ENCODE measurements around the gene MAGT1.
A peak's percentile ranks its signal among the peaks of the same experiment; 100 is the strongest.
"Not testable (repeated sequence)": the region's sequence is repeated elsewhere in the genome, so short reads cannot be mapped to it uniquely, and the experiment has no call there.

Gene MAGT1

DNA sequence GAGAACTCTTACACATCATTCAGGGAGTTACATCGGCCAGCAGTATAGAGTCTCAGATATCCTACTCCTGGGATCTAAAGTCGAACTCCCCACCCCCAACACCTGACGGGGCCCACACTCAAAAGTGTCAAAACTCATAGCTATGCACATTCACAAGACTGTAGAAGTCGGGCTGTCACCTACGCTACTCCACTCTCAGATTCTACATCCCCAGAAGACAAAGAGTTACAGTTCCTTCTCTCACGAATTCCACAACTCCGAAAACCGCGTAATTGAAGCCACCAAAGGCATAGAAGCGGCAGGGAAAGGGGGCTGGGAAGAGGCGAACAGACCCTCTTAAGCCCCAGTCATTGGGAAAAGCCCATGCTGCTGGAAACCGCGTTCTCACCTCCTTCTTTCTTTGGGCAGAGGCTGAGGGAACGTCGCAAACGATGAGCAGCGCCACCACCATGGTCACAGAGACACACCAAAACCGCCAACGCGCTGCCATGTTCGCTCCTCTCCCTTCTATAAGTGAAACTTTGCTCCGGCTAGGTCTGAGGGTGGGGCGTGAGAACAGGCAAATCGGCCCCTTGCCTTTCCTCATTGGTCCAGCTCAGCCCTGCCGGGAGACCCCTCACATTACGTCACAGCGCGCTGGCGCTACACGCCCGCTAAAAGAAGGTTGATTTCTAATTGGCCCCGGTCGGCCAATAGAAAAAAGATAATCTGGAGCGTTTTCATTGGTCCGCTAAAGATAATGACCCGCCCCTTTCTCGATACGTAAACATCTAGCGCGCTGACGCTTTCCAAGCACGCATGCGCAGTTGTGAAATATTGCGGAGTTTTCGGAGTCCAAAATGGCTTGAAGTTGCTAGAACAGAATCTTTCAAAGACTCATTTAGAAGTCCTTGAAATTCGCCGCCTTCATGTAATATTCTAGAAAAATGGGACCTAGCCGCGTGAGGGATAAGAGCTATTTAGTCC, at the start of gene MAGT1:
Gene MAGT1, minus strand, starts transcription at position 515 of the 966 bp plus-strand sequence. Its CDS starts 25 bp downstream, at position 490.
- DNase-seq (ENCODE audit: low spot score): peak; percentile 82

GRCh38 chrX:77945031-77945430, 49.8 kb upstream of the MAGT1 start:
- DNase-seq (ENCODE audit: low spot score): not testable (repeated sequence)

GRCh38 chrX:77938083-77938680, 42.9 kb upstream of the MAGT1 start:
- DNase-seq (ENCODE audit: low spot score): no peak

- DNase-seq (ENCODE audit: low spot score): no peak
Measured at GRCh38 chrX:77937291-77937690, 42.1 kb upstream of the MAGT1 start.

DNA sequence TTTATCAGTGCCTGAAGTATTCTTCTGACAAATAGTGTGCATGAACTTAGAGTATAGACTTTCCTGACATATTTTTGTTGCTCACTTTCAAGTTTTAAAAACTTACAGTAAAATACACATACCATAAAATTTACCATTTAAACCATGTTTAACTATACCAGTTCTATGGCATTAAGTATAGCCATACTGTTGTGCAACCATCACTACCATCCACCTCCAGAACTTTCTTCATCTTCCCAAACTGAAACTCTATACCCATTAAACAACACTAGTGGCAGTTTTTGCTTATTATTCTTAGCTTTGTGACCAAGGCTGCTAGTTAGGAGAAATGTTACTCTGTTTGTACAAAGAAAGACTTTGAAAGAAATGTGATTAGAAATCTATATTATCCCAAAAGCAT, 41.1 kb upstream of the MAGT1 start:
- no peak for DNase-seq (ENCODE audit: low spot score)

- DNase-seq (ENCODE audit: low spot score): no peak
Measured at GRCh38 chrX:77935886-77936285, 40.7 kb upstream of the MAGT1 start.

- no peak for DNase-seq (ENCODE audit: low spot score)
Measured at GRCh38 chrX:77930581-77930980, 35.3 kb upstream of the MAGT1 start.

GRCh38 chrX:77925764-77926163, 30.5 kb upstream of the MAGT1 start:
- no peak for DNase-seq (ENCODE audit: low spot score)

DNA sequence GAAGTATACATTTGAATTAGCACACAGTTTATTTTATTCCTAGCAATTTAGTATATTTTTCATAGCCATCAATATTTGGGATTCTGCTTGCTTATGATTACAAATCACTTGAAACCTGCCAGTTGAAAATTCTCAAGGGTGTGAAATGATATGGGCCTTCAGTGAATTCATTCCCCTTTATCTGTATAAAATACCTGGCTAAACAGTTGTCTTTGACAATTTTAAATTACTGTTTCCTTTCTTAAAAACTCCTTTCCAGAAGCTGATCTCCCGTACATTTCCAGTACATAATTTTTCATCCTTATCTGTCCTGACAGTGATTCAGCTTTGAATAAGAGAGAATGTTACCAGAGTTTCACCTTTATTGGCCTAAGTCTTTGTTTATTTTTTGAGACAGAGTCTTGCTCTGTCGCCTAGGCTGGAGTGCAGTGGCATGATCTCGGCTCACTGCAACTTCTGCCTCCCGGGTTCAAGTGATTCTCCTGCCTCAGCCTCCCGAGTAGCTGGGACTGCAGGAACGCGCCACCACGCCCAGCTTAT, 29.2 kb upstream of the MAGT1 start:
- no peak for DNase-seq (ENCODE audit: low spot score)

GRCh38 chrX:77922787-77923186, 27.6 kb upstream of the MAGT1 start:
- no peak for DNase-seq (ENCODE audit: low spot score)

- not testable (repeated sequence) for DNase-seq (ENCODE audit: low spot score)
Measured at GRCh38 chrX:77919370-77919769, 24.1 kb upstream of the MAGT1 start.

- no peak for DNase-seq (ENCODE audit: low spot score)
Measured at GRCh38 chrX:77918568-77918967, 23.3 kb upstream of the MAGT1 start.

DNA sequence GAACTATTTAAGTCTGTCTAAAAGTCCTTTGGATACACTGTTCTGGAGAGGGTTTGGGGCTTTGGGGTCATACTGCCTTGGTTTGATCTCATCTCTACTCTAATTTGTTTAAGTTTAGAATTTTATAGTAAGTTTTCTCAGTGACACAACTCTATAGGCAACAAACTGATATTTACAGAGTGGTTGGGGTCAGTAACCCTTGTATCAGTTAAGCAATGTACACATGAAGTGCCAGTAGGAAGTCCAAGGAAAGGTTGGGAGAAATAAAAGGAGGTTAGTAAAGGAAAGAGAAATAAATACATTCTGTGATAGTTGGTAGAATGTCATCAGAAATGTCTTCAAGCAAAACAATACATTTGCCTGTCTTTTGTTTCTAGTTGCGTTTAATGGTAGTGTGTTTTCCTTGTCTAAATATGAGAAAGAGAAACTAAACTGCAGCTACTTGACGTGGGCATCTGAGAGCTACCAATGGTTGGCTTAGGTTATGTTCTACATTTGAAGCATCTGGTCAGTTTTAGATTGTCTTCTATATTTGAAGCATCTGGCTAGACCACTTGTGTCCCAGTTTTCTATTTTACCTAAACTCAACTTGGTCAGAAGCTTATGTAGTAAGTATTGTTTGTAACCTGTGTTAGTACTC, 22.2 kb upstream of the MAGT1 start:
- no peak for DNase-seq (ENCODE audit: low spot score)

DNA sequence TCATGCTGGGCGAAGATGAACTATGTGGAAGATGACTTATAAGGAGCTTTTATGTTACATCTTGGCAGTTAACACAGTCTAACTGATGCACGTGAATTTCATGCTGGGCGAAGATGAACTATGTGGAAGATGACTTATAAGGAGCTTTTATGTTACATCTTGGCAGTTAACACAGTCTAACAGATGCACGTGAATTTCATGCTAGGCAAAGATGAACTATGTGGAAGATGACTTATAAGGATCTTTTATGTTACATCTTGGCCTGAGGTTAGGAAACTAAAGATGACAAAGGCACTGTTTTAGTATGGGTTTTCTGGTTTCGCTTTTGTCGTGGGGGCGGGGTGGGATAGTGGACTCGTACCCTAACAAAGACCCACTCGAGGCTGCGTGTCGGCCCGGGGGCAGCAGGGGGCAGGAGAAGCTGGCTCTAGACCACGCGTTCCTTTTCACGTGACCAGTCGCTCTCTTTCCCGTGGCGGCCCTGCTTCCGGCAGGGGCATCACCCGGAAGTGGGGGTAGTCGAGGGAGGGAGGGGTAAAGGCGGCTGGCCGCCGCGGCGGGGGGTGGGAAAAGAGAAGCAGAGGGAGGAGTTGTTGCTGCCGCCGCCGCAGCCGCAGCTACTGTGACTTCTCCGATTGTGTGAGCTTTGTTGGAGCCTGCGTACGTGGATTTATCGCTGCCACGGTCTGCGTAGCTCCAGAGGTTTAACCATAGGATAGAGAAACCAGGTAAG, 15.0 kb upstream of the MAGT1 start, which contains the start of gene ATP7A:
Gene ATP7A, plus strand, starts transcription at position 586 of the 733 bp plus-strand sequence. CDS start 60,949 bp downstream, outside the sequence.
- peak; percentile 72 for DNase-seq (ENCODE audit: low spot score)

DNA sequence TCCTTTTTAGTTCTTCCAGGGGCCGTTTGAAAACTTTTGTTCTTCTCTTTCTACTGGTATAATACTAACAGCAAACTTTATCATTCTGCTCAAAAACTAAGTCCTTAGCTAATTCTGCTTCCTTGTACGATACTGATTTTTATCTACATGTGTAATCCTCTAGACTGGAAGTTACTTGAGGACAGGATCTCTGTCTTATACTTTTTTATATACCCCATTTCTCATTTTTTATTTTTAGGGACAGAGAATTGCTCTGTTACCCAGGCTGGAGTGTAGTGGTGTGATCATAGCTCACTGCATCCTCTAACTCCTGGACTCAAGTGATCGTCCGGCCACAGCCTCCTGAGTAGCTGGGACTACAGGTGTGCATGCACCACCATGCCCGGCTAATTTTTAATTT, 6.3 kb upstream of the MAGT1 start:
- no peak for DNase-seq (ENCODE audit: low spot score)

- DNase-seq (ENCODE audit: low spot score): no peak
Measured at GRCh38 chrX:77900688-77901087, 5.5 kb upstream of the MAGT1 start.

GRCh38 chrX:77899081-77899828, 4.0 kb upstream of the MAGT1 start, which contains the start of gene COX7B:
COX7B (plus strand) TSS chrX:77899468; CDS start chrX:77899554, 86 bp downstream.
- peak; percentile 87 for DNase-seq (ENCODE audit: low spot score)

DNA sequence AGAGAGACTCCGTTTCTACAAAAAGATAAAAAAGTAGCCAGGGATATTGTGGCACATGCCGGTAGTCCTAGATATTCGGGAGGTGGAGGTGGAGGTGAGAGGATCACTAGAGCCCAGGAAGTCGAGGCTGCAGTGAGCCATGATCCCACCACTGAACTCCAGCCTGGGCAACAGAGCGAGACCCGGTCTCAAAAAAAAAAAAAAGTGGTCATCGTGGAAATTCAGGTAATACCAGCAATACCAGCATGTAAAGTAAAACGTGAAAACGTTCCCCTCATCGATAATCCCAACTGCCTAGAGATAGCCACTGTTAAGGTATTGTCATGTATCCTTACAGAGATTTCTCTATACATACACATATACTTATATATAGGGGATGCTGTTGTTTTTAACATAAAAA, 1.5 kb downstream of the MAGT1 start:
- no peak for DNase-seq (ENCODE audit: low spot score)

DNA sequence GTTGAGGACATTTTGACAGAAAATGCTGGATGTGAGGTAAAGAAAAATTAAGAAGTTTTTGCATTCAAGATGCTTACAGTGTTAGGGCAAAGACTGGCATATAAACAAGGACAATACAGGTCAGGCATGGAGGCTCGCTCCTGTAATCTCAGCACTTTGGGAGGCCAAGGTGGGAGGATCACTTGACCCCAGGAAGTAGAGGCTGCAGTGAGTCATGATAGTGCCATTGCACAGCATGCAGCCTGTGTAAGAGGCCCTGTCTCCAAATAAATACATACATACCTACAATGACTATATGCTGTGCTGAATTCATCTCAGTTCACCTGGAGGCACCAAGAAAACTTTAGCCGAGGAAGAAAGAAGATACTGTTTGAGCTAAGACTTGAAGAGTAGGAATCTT, 2.3 kb downstream of the MAGT1 start:
- DNase-seq (ENCODE audit: low spot score): no peak

DNA sequence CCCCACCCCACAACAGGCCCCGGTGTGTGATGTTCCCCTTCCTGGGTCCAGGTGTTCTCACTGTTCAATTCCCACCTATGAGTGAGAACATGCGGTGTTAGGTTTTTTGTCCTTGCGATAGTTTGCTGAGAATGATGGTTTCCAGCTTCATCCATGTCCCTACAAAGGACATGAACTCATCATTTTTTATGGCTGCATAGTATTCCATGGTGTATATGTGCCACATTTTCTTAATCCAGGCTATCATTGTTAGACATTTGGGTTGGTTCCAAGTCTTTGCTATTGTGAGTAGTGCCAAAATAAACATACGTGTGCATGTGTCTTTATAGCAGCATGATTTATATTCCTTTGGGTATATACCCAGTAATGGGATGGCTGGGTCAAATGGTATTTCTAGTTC, 13.8 kb downstream of the MAGT1 start:
- DNase-seq (ENCODE audit: low spot score): not testable (repeated sequence)

GRCh38 chrX:77875372-77875771, 19.9 kb downstream of the MAGT1 start:
- DNase-seq (ENCODE audit: low spot score): no peak
